SKM-1 (cell line): Measurements from ENCODE around the gene SLC9A3.
"Not testable (repeated sequence)": the region's sequence is repeated elsewhere in the genome, so short reads cannot be mapped to it uniquely, and the experiment has no call there.

Source experiments
- DNase-seq: peaks from one replicate; lab custom pipeline; 2025; ENCODE audit not compliant: unreplicated experiment; lab: John Stamatoyannopoulos, UW

The SLC9A3 gene

GRCh38 chr5:524234-524972 is at the start of gene SLC9A3:
TSS of gene SLC9A3 (minus strand) at chr5:524449.
- DNase-seq = no peak

GRCh38 chr5:573976-574375 is 49.7 kb upstream of the SLC9A3 start:
- DNase-seq = no peak

GRCh38 chr5:573206-573605 is 49.0 kb upstream of the SLC9A3 start:
- no peak for DNase-seq

- no peak for DNase-seq
Measured at GRCh38 chr5:572398-573019, 48.3 kb upstream of the SLC9A3 start.

- DNase-seq = no peak
Measured at GRCh38 chr5:571791-572190, 47.5 kb upstream of the SLC9A3 start.

- no peak for DNase-seq
Measured at GRCh38 chr5:570886-571285, 46.6 kb upstream of the SLC9A3 start.

DNA sequence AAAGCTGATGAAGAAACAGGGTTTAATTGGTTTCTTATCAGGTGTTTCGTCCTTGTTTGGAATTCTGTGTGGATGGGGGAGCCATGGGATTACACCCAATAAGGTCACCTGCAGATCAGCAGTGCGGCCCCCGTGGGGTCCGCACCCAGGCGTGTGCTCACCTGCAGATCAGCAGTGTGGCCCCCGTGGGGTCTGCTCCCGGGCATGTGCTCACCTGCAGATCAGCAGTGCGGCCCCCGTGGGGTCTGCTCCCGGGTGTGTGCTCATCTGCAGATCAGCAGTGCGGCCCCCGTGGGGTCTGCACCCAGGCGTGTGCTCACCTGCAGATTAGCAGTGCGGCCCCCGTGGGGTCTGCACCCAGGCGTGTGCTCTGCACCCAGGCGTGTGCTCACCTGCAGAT is 46.2 kb upstream of the SLC9A3 start:
- no peak for DNase-seq

DNA sequence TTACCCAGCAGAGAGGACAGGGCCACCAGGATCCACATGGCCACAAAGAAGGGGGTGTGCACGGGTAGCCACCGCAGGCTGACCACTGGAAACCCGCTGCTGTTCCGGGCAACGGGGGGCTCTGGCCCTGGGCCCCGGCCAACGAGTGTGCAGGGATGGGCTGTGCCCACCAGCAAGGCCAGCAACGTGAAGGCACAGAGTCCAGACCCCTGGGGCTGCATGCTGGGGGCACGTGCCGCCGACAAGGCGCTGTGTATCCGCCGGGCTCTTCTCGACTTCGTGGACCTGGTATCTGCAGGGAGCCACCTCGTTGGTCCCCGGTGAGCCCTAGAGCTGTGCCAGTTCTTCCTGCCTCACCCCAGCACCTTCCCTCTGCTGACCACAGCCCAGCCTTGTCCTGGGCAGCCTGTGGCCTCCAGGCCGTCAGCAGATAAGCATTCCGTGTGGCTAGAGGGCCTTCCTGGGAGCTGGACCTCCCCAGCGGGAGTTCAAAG is 45.7 kb upstream of the SLC9A3 start:
- no peak for DNase-seq

GRCh38 chr5:569358-569867 is 45.2 kb upstream of the SLC9A3 start:
- DNase-seq = no peak

- no peak for DNase-seq
Measured at GRCh38 chr5:568809-569208, 44.6 kb upstream of the SLC9A3 start.

DNA sequence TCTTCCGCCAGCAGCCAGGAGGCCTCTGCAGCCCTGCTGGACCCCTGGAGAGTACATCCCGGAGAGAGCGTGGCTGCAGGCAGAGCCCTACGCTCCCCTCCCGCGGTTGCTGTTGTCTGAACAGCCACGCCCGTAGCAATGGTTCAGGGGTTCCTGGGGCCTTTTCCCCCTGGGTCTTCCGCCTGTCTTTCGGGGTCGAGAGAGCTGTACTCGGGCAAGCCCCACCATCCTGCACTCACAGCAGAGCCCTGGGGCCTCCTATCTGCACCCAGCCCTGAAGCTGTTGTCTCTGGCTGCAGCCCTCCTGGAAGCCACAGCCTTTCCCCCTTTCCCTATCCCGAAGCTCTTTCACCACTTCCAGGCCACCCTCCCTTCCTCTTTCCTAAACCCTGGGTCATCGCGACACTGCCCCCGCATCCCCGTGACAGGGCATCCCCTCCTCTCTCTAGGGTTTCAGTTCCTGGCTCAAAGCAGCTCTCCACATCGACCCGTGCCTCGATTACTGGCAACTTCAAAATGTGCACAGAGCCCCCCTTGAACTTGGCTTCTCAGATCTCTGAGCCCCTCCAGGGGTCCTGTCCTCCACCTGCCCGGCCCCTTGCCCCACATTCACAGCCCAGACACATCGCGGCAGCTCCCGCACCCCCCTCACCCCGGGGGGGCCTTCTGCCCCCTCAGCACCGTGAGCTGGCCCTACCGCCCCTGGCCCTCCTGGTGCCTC is 44.0 kb upstream of the SLC9A3 start:
- DNase-seq = no peak

GRCh38 chr5:567664-568060 is 43.4 kb upstream of the SLC9A3 start:
- no peak for DNase-seq

DNA sequence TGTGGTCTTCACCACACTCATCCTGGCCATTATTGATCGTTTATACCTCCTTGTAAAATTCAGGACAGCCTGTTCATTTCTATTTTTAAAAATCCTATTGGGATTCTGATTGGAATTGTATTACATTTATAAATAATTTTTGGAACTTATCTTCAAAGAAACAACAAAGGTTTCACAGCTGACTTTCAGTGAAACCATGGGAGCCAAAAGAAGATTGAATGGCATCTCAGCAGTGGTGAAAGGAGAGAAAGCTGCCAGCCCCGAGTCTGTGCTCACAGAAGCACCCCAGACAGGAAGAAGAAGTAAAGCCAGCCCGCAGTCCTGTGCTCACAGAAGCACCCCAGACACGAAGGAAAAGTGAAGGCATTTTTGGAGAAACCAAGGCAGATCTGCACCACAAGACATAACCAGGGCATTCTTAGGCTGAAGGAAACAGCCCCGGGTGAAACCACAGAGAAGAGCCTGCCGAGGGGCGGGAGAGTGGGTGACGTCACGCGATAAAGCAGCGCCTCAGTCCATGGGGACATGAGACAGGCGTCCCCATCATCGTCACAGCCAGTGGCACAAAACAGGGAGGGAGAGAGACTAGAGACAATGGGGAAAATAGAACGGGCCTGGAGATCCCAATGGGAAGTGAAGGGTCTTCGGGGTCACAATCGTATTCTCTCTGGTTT is 42.5 kb upstream of the SLC9A3 start:
- no peak for DNase-seq

DNA sequence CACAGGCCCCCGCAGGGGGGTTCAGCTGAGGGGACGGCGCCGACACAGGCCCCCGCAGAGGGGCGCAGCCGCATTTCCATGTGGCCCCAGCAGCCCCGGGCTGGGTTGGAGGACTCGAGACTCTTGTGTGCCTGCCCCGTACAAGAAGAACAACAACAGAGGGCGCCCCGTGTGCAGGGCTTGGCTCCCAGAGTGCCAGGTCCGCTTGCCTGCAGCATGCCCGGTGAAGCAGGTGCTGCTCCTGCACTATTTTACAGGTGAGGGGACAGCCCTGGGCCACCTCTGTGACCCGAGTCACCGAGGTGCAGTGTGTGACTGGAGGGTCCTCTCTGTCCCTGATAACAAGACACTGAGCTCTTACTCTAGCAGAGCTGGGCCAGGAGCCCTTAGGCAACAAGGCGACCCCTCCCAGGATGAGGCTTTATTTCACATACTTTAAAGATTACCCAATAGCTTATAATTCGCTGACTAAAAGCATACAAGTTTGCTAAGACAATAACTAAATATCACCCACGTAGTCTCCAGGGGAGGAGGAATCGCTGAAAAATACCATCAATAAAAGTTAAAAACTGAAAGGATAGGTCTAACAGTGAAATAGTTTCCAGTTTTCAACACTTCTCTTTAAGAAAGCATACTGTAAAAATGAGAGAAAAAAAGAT is 41.7 kb upstream of the SLC9A3 start:
- DNase-seq = no peak

DNA sequence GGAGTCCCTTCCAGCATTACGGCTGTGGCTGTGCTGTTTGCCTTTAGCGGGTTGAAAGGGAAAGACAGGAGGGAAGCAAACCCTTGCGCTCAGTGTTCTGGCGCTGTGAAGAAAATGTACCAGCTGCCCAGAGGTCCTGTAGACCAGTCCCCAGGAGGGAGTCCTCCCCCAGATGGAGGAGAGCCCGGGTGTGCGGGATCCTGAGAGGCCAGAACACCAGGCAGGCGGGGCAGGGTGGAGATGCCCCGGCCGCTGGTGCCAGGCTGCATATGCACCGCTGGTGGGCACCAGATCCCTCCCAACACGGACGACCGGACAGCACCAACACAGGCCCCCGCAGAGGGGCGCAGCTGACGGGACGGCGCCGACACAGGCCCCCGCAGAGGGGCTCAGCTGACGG is 37.2 kb upstream of the SLC9A3 start:
- no peak for DNase-seq

GRCh38 chr5:560792-561166 is 36.5 kb upstream of the SLC9A3 start:
- DNase-seq = no peak

- no peak for DNase-seq
Measured at GRCh38 chr5:558871-559503, 34.7 kb upstream of the SLC9A3 start.

GRCh38 chr5:558326-558725 is 34.1 kb upstream of the SLC9A3 start:
- no peak for DNase-seq

DNA sequence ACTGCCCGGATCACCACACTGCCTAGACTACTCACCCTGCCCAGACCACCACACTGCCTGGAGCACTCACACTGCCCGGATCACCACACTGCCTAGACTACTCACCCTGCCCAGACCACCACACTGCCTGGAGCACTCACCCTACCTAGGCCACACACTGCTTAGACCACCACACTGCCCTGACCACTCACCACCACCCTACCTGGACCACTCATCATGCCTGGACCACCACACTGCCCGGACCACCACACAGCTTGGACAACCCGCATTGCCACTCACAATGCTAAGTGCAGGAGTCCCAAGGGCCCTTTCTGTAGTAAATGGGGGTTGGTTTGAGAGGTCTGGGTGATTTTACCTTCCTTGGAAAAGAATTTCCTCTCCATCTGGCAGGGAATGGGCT is 33.7 kb upstream of the SLC9A3 start:
- not testable (repeated sequence) for DNase-seq

DNA sequence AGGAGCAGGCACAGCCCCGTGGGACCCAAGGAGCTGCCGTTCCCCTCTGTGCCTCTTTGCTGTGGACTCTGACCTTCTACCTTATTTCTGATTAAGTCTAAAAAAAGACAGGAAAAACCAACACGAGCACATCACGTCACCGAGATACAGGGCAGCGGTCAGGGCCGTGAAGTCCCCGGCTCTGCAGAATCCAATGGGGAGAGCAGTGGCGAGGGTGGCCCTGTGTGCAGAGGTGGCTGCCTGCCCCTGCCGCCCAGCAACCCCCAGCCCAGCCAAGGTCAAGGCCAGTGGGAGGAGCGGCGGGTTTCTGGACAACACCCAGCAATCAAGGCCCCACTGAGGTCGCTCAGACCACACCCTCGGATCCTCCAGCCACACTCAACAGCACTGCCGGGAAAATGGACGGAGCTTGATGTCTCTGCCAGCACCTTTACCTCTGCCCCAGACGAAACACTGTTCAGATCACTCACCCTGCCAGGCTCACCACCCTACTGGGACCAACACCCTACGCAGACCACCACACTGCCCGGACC is 32.7 kb upstream of the SLC9A3 start:
- DNase-seq = no peak
